GM23338 (cell line): ENCODE results near the gene ADH1C. TPM values are rescaled to one million over a fixed set of nuclear protein-coding genes. Genes with fewer than 3 reads are reported as not detected.
"Not testable (repeated sequence)": the region's sequence is repeated elsewhere in the genome, so short reads cannot be mapped to it uniquely, and the experiment has no call there.

Experiments
- ATAC-seq: fragments of 200-7000 bp; cut with Tn5 transposase; 3 replicates; pipeline ENCODE4 v1.9.1; 2020
- DNase-seq: peaks from one replicate; pipeline ENCODE4 v3.0.0-alpha.2; 2015; ENCODE audit warnings: low spot score
- H2AFZ ChIP-seq: fragments of 200-600 bp; sonication (generic); 2 replicates; pipeline ENCODE4 v1.8.0; 2016; ENCODE audit warnings: antibody characterized with exemption, mild to moderate bottlenecking, moderate library complexity
- H3F3A ChIP-seq: fragments of 200-600 bp; sonication (generic); replicated peaks from 2 replicates; pipeline ENCODE4 v1.8.0; 2017; ENCODE audit warnings: antibody characterized with exemption, mixed run types, low read depth
- H3K27ac ChIP-seq: fragments of 200-600 bp; sonication (generic); 2 replicates; pipeline ENCODE4 v1.6.1; 2016; ENCODE audit warnings: low read depth
- H3K27me3 ChIP-seq: fragments of 200-600 bp; sonication (generic); 2 replicates; pipeline ENCODE4 v1.8.0; 2016; ENCODE audit warnings: mild to moderate bottlenecking, mixed run types, moderate library complexity; ENCODE audit not compliant: insufficient read depth
- H3K36me3 ChIP-seq: fragments of 200-600 bp; sonication (generic); 2 replicates; pipeline ENCODE4 v1.8.0; 2016; ENCODE audit warnings: mild to moderate bottlenecking; ENCODE audit not compliant: insufficient read depth
- H3K4me1 ChIP-seq: fragments of 200-600 bp; sonication (generic); 2 replicates; pipeline ENCODE4 v1.8.0; 2016; ENCODE audit warnings: mild to moderate bottlenecking, moderate library complexity; ENCODE audit not compliant: insufficient read depth
- H3K4me2 ChIP-seq: fragments of 200-600 bp; sonication (generic); 2 replicates; pipeline ENCODE4 v1.7.1; 2017; ENCODE audit warnings: mixed run types
- H3K4me3 ChIP-seq: fragments of 200-600 bp; sonication (generic); 2 replicates; pipeline ENCODE4 v1.6.1; 2016; ENCODE audit warnings: mixed run types
- H3K79me2 ChIP-seq: fragments of 200-600 bp; sonication (generic); replicated peaks from 2 replicates; pipeline ENCODE4 v1.8.0; 2017; ENCODE audit warnings: mild to moderate bottlenecking; ENCODE audit not compliant: insufficient read depth
- H3K9me2 ChIP-seq: fragments of 200-600 bp; sonication (generic); 2 replicates; pipeline ENCODE4 v1.8.0; 2017; ENCODE audit not compliant: insufficient read depth
- H4K20me1 ChIP-seq: fragments of 200-600 bp; sonication (generic); replicated peaks from 2 replicates; pipeline ENCODE4 v1.8.0; 2017; ENCODE audit warnings: mild to moderate bottlenecking; ENCODE audit not compliant: insufficient read depth
- H3K27ac Mint-ChIP-seq: 2 replicates; pipeline ENCODE4 v1.8.0; 2020; ENCODE audit warnings: inconsistent platforms, mild to moderate bottlenecking, moderate library complexity, mixed read lengths
- H3K27me3 Mint-ChIP-seq: 3 replicates; pipeline ENCODE4 v1.8.0; 2022; ENCODE audit warnings: low read depth, mild to moderate bottlenecking, moderate library complexity, mixed read lengths, inconsistent platforms; ENCODE audit not compliant: insufficient read depth, poor library complexity
- H3K36me3 Mint-ChIP-seq: 3 replicates; pipeline ENCODE4 v1.8.0; 2021; ENCODE audit warnings: low read depth, mild to moderate bottlenecking, inconsistent platforms, moderate library complexity, mixed read lengths
- H3K4me1 Mint-ChIP-seq: 3 replicates; pipeline ENCODE4 v1.8.0; 2020; ENCODE audit warnings: mild to moderate bottlenecking, inconsistent platforms, mixed read lengths
- H3K4me3 Mint-ChIP-seq: 3 replicates; pipeline ENCODE4 v1.8.0; 2021; ENCODE audit warnings: moderate library complexity, mild to moderate bottlenecking, inconsistent platforms, mixed read lengths
- H3K9me3 Mint-ChIP-seq: 3 replicates; pipeline ENCODE4 v1.8.0; 2020; ENCODE audit warnings: moderate library complexity, mild to moderate bottlenecking, inconsistent platforms, mixed read lengths
- CREB1 ChIP-seq: fragments of 250-450 bp; sonication (Bioruptor Pico); IDR thresholded peaks from 2 replicates; pipeline ENCODE4 v1.5.0; 2020; ENCODE audit warnings: low read depth, mild to moderate bottlenecking, moderate library complexity
- ETS1 ChIP-seq: IDR thresholded peaks from 2 replicates; pipeline ENCODE4 v1.6.1; 2016; ENCODE audit warnings: antibody characterized with exemption
- EZH2 ChIP-seq: fragments of 200-600 bp; sonication (generic); IDR thresholded peaks from one replicate; pipeline ENCODE4 v1.8.0; 2017; ENCODE audit warnings: antibody characterized with exemption, mild to moderate bottlenecking, low read depth; ENCODE audit not compliant: unreplicated experiment
- EZH2phosphoT487 ChIP-seq: fragments of 200-600 bp; sonication (generic); IDR thresholded peaks from one replicate; pipeline ENCODE4 v1.8.1; 2018; ENCODE audit warnings: antibody characterized with exemption; ENCODE audit not compliant: unreplicated experiment
- JUNB ChIP-seq: IDR thresholded peaks from one replicate; pipeline ENCODE4 v1.6.1; 2016; ENCODE audit warnings: antibody characterized with exemption; ENCODE audit not compliant: unreplicated experiment
- NANOG ChIP-seq: IDR thresholded peaks from 2 replicates; pipeline ENCODE4 v1.6.1; 2016; ENCODE audit warnings: antibody characterized with exemption, borderline replicate concordance
- POLR2AphosphoS5 ChIP-seq: IDR thresholded peaks from 2 replicates; pipeline ENCODE4 v1.6.1; 2016; ENCODE audit warnings: antibody characterized with exemption, low read depth
- REST ChIP-seq: IDR thresholded peaks from one replicate; pipeline ENCODE4 v1.6.1; 2018; ENCODE audit warnings: antibody characterized with exemption; ENCODE audit not compliant: unreplicated experiment
- STAT1 ChIP-seq: IDR thresholded peaks from one replicate; pipeline ENCODE4 v1.6.1; 2016; ENCODE audit warnings: antibody characterized with exemption; ENCODE audit not compliant: unreplicated experiment
- polyA plus RNA-seq: library from polyadenylated mRNA; unstranded; fragments of >200 nt; fragmentation: Nextera tagmentation; extraction: Ambion mirVana; gene quantifications from 2 replicates; pipeline ENCODE4 v1.2.1, GENCODE V29; 2016
- total RNA-seq: library from RNA; depleted of rRNA; stranded (reverse); fragments of >200 nt; shearing (Covaris generic); gene quantifications from 2 replicates; pipeline ENCODE4 v1.2.3, GENCODE V29; 2014

The ADH1C gene
- total and polyA plus RNA-seq, 2 experiments from 2014 or later, result not detected

GRCh38 chr4:99323756-99324155 lies 28.8 kb downstream of the ADH1C start:
- H3K9me2 ChIP-seq, result peaks cover 11% of the 10 kb centered on the region
- H3K9me3 Mint-ChIP-seq, result peaks cover 10% of the 10 kb centered on the region; the same call in 2 of the 3 replicates
- no peaks in the 10 kb centered on the region for H3K79me2 ChIP-seq
- H3K27me3 Mint-ChIP-seq, result peaks cover 2% of the 10 kb centered on the region
- H3K36me3 Mint-ChIP-seq, result peaks cover 3% of the 10 kb centered on the region; the same call in 1 of the 3 replicates
- no peaks in the 10 kb centered on the region for H3K27me3 ChIP-seq
- no peak overlapping the region for H3K27ac Mint-ChIP-seq
- no peak overlapping the region for H3K4me2 ChIP-seq
- no peak for ATAC-seq
- peaks cover 13% of the 10 kb centered on the region; the same call in 1 of the 2 replicates for H3K4me1 ChIP-seq
- H2AFZ ChIP-seq, result no peak overlapping the region
- H3K4me1 Mint-ChIP-seq, result peaks cover 9% of the 10 kb centered on the region; the same call in 2 of the 3 replicates
- H3F3A ChIP-seq, result no peaks in the 10 kb centered on the region
- no peaks in the 10 kb centered on the region for H4K20me1 ChIP-seq
- DNase-seq, result no peak
- H3K4me3 ChIP-seq, result no peak overlapping the region
- no peak for TF ChIP-seq EZH2
- no peak for TF ChIP-seq POLR2AphosphoS5
- TF ChIP-seq STAT1, result no peak
- no peak for TF ChIP-seq JUNB
- no peak for TF ChIP-seq NANOG
- TF ChIP-seq CREB1 (CRISPR knock-in tag), result no peak
- TF ChIP-seq REST, result no peak
- TF ChIP-seq EZH2phosphoT487, result no peak
- no peak overlapping the region for H3K4me3 Mint-ChIP-seq
- no peak overlapping the region for H3K27ac ChIP-seq
- no peaks in the 10 kb centered on the region; the same call in 1 of the 2 replicates for H3K36me3 ChIP-seq

- Histone ChIP-seq H4K20me1 (no peaks in the 10 kb centered on the region), H2AFZ (peak within 1 kb of the TSS; percentile 54; the same call in 1 of the 2 replicates), H3K36me3 (no peaks in the 10 kb centered on the region), H3K27me3 (no peaks in the 10 kb centered on the region), H3K4me3 (no peak within 1 kb of the TSS), H3F3A (no peaks in the 10 kb centered on the region), H3K27ac (no peak within 1 kb of the TSS), H3K9me2 (peaks cover 11% of the 10 kb centered on the region), H3K4me2 (no peak within 1 kb of the TSS), H3K79me2 (no peaks in the 10 kb centered on the region), H3K4me1 (peaks cover 13% of the 10 kb centered on the region; the same call in 1 of the 2 replicates)
- DNase-seq, result peak; percentile 35
- ATAC-seq, result peak; percentile 86
- peak within 1 kb of the TSS; percentile 4; the same call in 1 of the 2 replicates for H3K27ac Mint-ChIP-seq
- peaks cover 2% of the 10 kb centered on the region for H3K27me3 Mint-ChIP-seq
- no peaks in the 10 kb centered on the region for H3K36me3 Mint-ChIP-seq
- H3K4me1 Mint-ChIP-seq, result peaks cover 9% of the 10 kb centered on the region; the same call in 2 of the 3 replicates
- no peak within 1 kb of the TSS for H3K4me3 Mint-ChIP-seq
- TF ChIP-seq ETS1 (no peak), STAT1 (no peak)
- H3K9me3 Mint-ChIP-seq, result no peaks in the 10 kb centered on the region; the same call in 2 of the 3 replicates
These were observed 31.0 kb downstream of the ADH1C start, which contains the start of gene ADH1B for GRCh38 chr4:99321241-99322191. ADH1B (minus strand) TSS chr4:99321401; CDS start chr4:99321331, 70 bp downstream.

GRCh38 chr4:99317811-99318210 lies 34.7 kb downstream of the ADH1C start:
- not testable (repeated sequence) for H4K20me1 ChIP-seq, H3K4me2 ChIP-seq, H3K4me3 ChIP-seq, H3K79me2 ChIP-seq, H3K36me3 ChIP-seq, H3K27me3 ChIP-seq, DNase-seq, H3K27ac ChIP-seq, H3K27ac Mint-ChIP-seq, H3F3A ChIP-seq, H3K27me3 Mint-ChIP-seq, H3K4me3 Mint-ChIP-seq, H3K9me3 Mint-ChIP-seq, ATAC-seq, H3K36me3 Mint-ChIP-seq, H3K9me2 ChIP-seq
- peaks cover 13% of the 10 kb centered on the region; the same call in 1 of the 2 replicates for H3K4me1 ChIP-seq
- peak overlapping the region; percentile 45; the same call in 1 of the 2 replicates for H2AFZ ChIP-seq
- peaks cover 14% of the 10 kb centered on the region; the same call in 2 of the 3 replicates for H3K4me1 Mint-ChIP-seq
